Measurements from ENCODE around the gene HPCA. TPM values are rescaled to one million over a fixed set of nuclear protein-coding genes. Genes with fewer than 3 reads are reported as not detected.

HPCA gene
- total and polyA plus RNA-seq, 8 donors: 0.16 to 5.2 (median 0.49) TPM; not detected in 1

- Histone ChIP-seq H3K27ac (no peak overlapping the region), H3K36me3 (peaks cover 0 to 9% (median 0%) of the 10 kb centered on the region in 3 donors), H3K4me1 (no peaks in the 10 kb centered on the region), H3K27me3 (no peaks in the 10 kb centered on the region), H3K9me3 (no peaks in the 10 kb centered on the region), H3K4me3 (no peak overlapping the region)
- DNase-seq (no peak), ATAC-seq (no peak), FAIRE-seq (no peak)
- 91 to 92% methylated on average over 7 of the region's 7 CpGs for WGBS, 2 donors
- intact Hi-C loops (cut with DNase I): no loop called here
- TF ChIP-seq CTCF (IDR thresholded peaks at IDR 0.05): no peak
Measured at GRCh38 chr1:32858791-32859190, 27.5 kb upstream of the HPCA start.

- ATAC-seq: no peak
- H3K27ac ChIP-seq: no peak overlapping the region
- no peak for FAIRE-seq
- no peaks in the 10 kb centered on the region for H3K27me3 ChIP-seq
- no peak overlapping the region for H3K4me3 ChIP-seq
- DNase-seq: no peak
- H3K9me3 ChIP-seq: no peaks in the 10 kb centered on the region
- H3K36me3 ChIP-seq: peaks cover 0 to 9% (median 0%) of the 10 kb centered on the region in 3 donors
- intact Hi-C loops (cut with DNase I): loop anchor here in 1 of 3 donors (10.0 kb wide), 1 partner anchor 85 kb away; no protein-coding TSS in a partner anchor
- H3K4me1 ChIP-seq: no peaks in the 10 kb centered on the region
- TF ChIP-seq CTCF (IDR thresholded peaks at IDR 0.05): no peak
- WGBS, 2 donors: 91 to 100% methylated on average over 2 of the region's 2 CpGs
Measured at GRCh38 chr1:32859915-32860314, 26.4 kb upstream of the HPCA start.

- Histone ChIP-seq H3K27me3 (no peaks in the 10 kb centered on the region), H3K36me3 (peaks cover 0 to 9% (median 0%) of the 10 kb centered on the region in 3 donors), H3K27ac (no peak overlapping the region), H3K9me3 (no peaks in the 10 kb centered on the region), H3K4me1 (no peaks in the 10 kb centered on the region), H3K4me3 (no peak overlapping the region)
- ATAC-seq: no peak
- no peak for DNase-seq
- FAIRE-seq: no peak
- TF ChIP-seq CTCF (IDR thresholded peaks at IDR 0.05): no peak
- intact Hi-C loops (cut with DNase I): loop anchor here in 1 of 3 donors (10.0 kb wide), 1 partner anchor 86 kb away; no protein-coding TSS in a partner anchor
Measured at GRCh38 chr1:32860566-32860965, 25.7 kb upstream of the HPCA start.

- no peaks in the 10 kb centered on the region for H3K36me3 ChIP-seq
- WGBS, 2 donors: 88 to 91% methylated on average over 3 of the region's 3 CpGs
- H3K27me3 ChIP-seq: no peaks in the 10 kb centered on the region
- no peaks in the 10 kb centered on the region for H3K4me1 ChIP-seq
- FAIRE-seq (no peak), DNase-seq (no peak), ATAC-seq (no peak)
- no peak overlapping the region for H3K4me3 ChIP-seq
- intact Hi-C loops (cut with DNase I): loop anchor here in 1 of 3 donors (10.0 kb wide), 1 partner anchor 87 kb away; no protein-coding TSS in a partner anchor
- no peak for TF ChIP-seq CTCF (IDR thresholded peaks at IDR 0.05)
- no peaks in the 10 kb centered on the region for H3K9me3 ChIP-seq
- H3K27ac ChIP-seq: no peak overlapping the region
Measured at GRCh38 chr1:32861904-32862695, 24.2 kb upstream of the HPCA start.
